Fibroblast of lung (primary cell): ENCODE results near the gene RELCH.

Source experiments
- EZH2 ChIP-seq: IDR thresholded peaks from 2 replicates; pipeline ENCODE4 v1.5.1; 2012; ENCODE audit warnings: low read length, control low read depth, mild to moderate bottlenecking; ENCODE audit errors: missing control alignments
- TF ChIP-seq, protein P1 (sequence below), 2 donors: IDR thresholded peaks in 1 of 2; conservative IDR thresholded peaks in 1 of 2; 1 replicate in 1 of 2; 2 replicates in 1 of 2; pipeline ENCODE4 v1.5.1; 2011 to 2012; ENCODE audit warnings: low read length in 2 of 2, control low read depth in 1 of 2, inconsistent platforms in 1 of 2, low read depth in 1 of 2, mild to moderate bottlenecking in 1 of 2

- TF ChIP-seq, protein P1, sequence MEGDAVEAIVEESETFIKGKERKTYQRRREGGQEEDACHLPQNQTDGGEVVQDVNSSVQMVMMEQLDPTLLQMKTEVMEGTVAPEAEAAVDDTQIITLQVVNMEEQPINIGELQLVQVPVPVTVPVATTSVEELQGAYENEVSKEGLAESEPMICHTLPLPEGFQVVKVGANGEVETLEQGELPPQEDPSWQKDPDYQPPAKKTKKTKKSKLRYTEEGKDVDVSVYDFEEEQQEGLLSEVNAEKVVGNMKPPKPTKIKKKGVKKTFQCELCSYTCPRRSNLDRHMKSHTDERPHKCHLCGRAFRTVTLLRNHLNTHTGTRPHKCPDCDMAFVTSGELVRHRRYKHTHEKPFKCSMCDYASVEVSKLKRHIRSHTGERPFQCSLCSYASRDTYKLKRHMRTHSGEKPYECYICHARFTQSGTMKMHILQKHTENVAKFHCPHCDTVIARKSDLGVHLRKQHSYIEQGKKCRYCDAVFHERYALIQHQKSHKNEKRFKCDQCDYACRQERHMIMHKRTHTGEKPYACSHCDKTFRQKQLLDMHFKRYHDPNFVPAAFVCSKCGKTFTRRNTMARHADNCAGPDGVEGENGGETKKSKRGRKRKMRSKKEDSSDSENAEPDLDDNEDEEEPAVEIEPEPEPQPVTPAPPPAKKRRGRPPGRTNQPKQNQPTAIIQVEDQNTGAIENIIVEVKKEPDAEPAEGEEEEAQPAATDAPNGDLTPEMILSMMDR (conservative IDR thresholded peaks at IDR 0.05 in 1 of 2, IDR thresholded peaks at IDR 0.05 in 1 of 2; ENCODE audit: low read depth in 1 of 2, low read length in 2 of 2), result no peak
- TF ChIP-seq EZH2, result no peak
Observed at GRCh38 chr18:62282188-62282629, 95.2 kb downstream of the RELCH start.
